Lung (tissue), 12 donors: ENCODE measurements around the gene MAST4. TPM values are rescaled to one million over a fixed set of nuclear protein-coding genes. Genes with fewer than 3 reads are reported as not detected.

Source experiments
- ATAC-seq: fragments of 200-7000 bp; cut with Tn5 transposase; one replicate; pipeline ENCODE4 v1.9.1; 2020; ENCODE audit warnings: moderate number of reproducible peaks; ENCODE audit not compliant: insufficient read depth, low FRiP score
- DNase-seq, 3 donors: peaks; one replicate each; pipeline ENCODE4 v3.0.0-alpha.2; 2013 to 2017
- H3K27ac ChIP-seq, 2 donors: one replicate each; pipeline ENCODE4 v1.5.1; 2013; ENCODE audit warnings: mild to moderate bottlenecking in 2 of 2, moderate library complexity in 2 of 2, control low read depth in 1 of 2, inconsistent platforms in 1 of 2, low read depth in 1 of 2, low read length in 1 of 2
- H3K27me3 ChIP-seq, 3 donors: one replicate each; pipeline ENCODE4 v1.5.1; 2013; ENCODE audit warnings: low read length in 2 of 3; ENCODE audit not compliant: control insufficient read depth in 3 of 3, insufficient read depth in 3 of 3
- H3K36me3 ChIP-seq, 4 donors: one replicate each; pipeline ENCODE4 v1.5.1; 2013; ENCODE audit warnings: low read length in 4 of 4, mild to moderate bottlenecking in 1 of 4, moderate library complexity in 1 of 4; ENCODE audit not compliant: control insufficient read depth in 4 of 4, insufficient read depth in 4 of 4
- H3K4me1 ChIP-seq, 5 donors: one replicate each; pipeline ENCODE4 v1.5.1; 2013; ENCODE audit warnings: low read length in 5 of 5, mild to moderate bottlenecking in 2 of 5, moderate library complexity in 1 of 5; ENCODE audit not compliant: control insufficient read depth in 5 of 5, insufficient read depth in 5 of 5
- H3K4me3 ChIP-seq: one replicate; pipeline ENCODE4 v1.5.1; 2013; ENCODE audit warnings: mild to moderate bottlenecking, control low read depth, moderate library complexity
- H3K9ac ChIP-seq, 2 donors: one replicate each; pipeline ENCODE4 v1.5.1; 2013; ENCODE audit warnings: low read length in 2 of 2, control low read depth in 1 of 2; ENCODE audit not compliant: insufficient read depth in 1 of 2
- H3K9me3 ChIP-seq, 4 donors: one replicate each; pipeline ENCODE4 v1.5.1; 2013; ENCODE audit warnings: low read length in 3 of 4, mild to moderate bottlenecking in 1 of 4, moderate library complexity in 1 of 4; ENCODE audit not compliant: control insufficient read depth in 4 of 4, insufficient read depth in 3 of 4
- CTCF ChIP-seq: IDR thresholded peaks from 2 replicates; pipeline ENCODE4 v1.5.1; 2012; ENCODE audit warnings: mild to moderate bottlenecking; ENCODE audit errors: control extremely low read depth, extremely low read depth
- WGBS, 2 donors: extraction: QIAGEN DNeasy Blood & Tissue Kit; methylation state at CpG; one replicate each; pipeline ENCODE4 v1.1.7; 2013; 5-methylcytosine and 5-hydroxymethylcytosine counted together
- polyA plus RNA-seq, 2 donors: library from polyadenylated mRNA; stranded (reverse); fragments of 200-250 nt; gene quantifications; one replicate each; pipeline ENCODE4 v1.2.1, GENCODE V29; 2013
- total RNA-seq, 2 donors: library from RNA; depleted of rRNA in 1 of 2; stranded (reverse); fragments of >200 nt in 1 of 2; gene quantifications; one replicate each; pipeline ENCODE4 v1.2.1, GENCODE V29; 2014 to 2021
- donor health status: control.
- donor health status: control.
- donor health status: Bipolar disorder and iron deficiency.
- donor health status: healthy.
- donor health status: DM: yes; HTN: yes; CAD: no.

Gene MAST4
- total and polyA plus RNA-seq, 4 donors: 13.9 to 153 (median 46.2) TPM

- ATAC-seq: no peak
- DNase-seq: no peak
- 38 to 57% methylated on average over 1 of the region's 1 CpG for WGBS, 2 donors
- Histone ChIP-seq H3K9me3 (no peaks in the 10 kb centered on the region), H3K27me3 (no peaks in the 10 kb centered on the region), H3K36me3 (peaks cover 0 to 4% (median 1%) of the 10 kb centered on the region in 4 donors), H3K4me1 (peaks cover 13 to 49% (median 19%) of the 10 kb centered on the region in 5 donors), H3K27ac (peak overlapping the region in 1 of 2 donors; percentile 65), H3K9ac (no peak overlapping the region), H3K4me3 (no peak overlapping the region)
- TF ChIP-seq CTCF: no peak
These were observed 451.0 kb downstream of the MAST4 start for GRCh38 chr5:67047160-67047559.

- peak overlapping the region in 1 of 2 donors; percentile 7 for H3K27ac ChIP-seq
- peaks cover 0 to 4% (median 1%) of the 10 kb centered on the region in 4 donors for H3K36me3 ChIP-seq
- no peak overlapping the region for H3K4me3 ChIP-seq
- H3K4me1 ChIP-seq: peaks cover 13 to 45% (median 18%) of the 10 kb centered on the region in 5 donors
- DNase-seq: no peak
- 47 to 80% methylated on average over 2 of the region's 2 CpGs for WGBS, 2 donors
- no peaks in the 10 kb centered on the region for H3K9me3 ChIP-seq
- no peaks in the 10 kb centered on the region for H3K27me3 ChIP-seq
- TF ChIP-seq CTCF: no peak
- no peak overlapping the region for H3K9ac ChIP-seq
- ATAC-seq: no peak
These were observed 451.4 kb downstream of the MAST4 start for GRCh38 chr5:67047616-67048015.

- Histone ChIP-seq H3K4me3 (no peak overlapping the region), H3K9me3 (no peaks in the 10 kb centered on the region), H3K4me1 (peaks cover 10 to 36% (median 18%) of the 10 kb centered on the region in 5 donors), H3K27ac (peak overlapping the region; percentile 63 to 73), H3K9ac (no peak overlapping the region), H3K27me3 (no peaks in the 10 kb centered on the region), H3K36me3 (peaks cover 0 to 6% (median 4%) of the 10 kb centered on the region in 4 donors)
- 68 to 84% methylated on average over 4 of the region's 4 CpGs for WGBS, 2 donors
- no peak for ATAC-seq
- DNase-seq: no peak
- no peak for TF ChIP-seq CTCF
These were observed 453.9 kb downstream of the MAST4 start for GRCh38 chr5:67050125-67050524.

GRCh38 chr5:67050635-67051034 is 454.4 kb downstream of the MAST4 start:
- Histone ChIP-seq H3K4me1 (peaks cover 10 to 34% (median 14%) of the 10 kb centered on the region in 5 donors), H3K9ac (no peak overlapping the region), H3K9me3 (no peaks in the 10 kb centered on the region), H3K4me3 (no peak overlapping the region), H3K27me3 (no peaks in the 10 kb centered on the region), H3K36me3 (peaks cover 0 to 6% (median 5%) of the 10 kb centered on the region in 4 donors), H3K27ac (peak overlapping the region in 1 of 2 donors; percentile 73)
- ATAC-seq (no peak), DNase-seq (no peak)
- TF ChIP-seq CTCF: no peak
- 44 to 64% methylated on average over 3 of the region's 3 CpGs for WGBS, 2 donors
